HCT116 (cell line): Measurements from ENCODE around the gene GTF3C5. TPM values are rescaled to one million over a fixed set of nuclear protein-coding genes. Genes with fewer than 3 reads are reported as not detected.

Experiments used
- ATAC-seq: fragments of 200-7000 bp; cut with Tn5 transposase; 2 replicates; pipeline ENCODE4 v1.9.1; 2020; ENCODE audit warnings: mild to moderate bottlenecking, moderate library complexity
- BruUV-seq: library from RNA; stranded (reverse); fragments of 400-500 nt; replicated peaks from 2 replicates; lab custom pipeline; 2021; lab: Mats Ljungman, UMichigan
- CTCF ChIA-PET: fragments of 300-600 bp; sonication (Branson Sonifier 250); formaldehyde crosslinking; loops from one replicate; lab custom pipeline; 2021; ENCODE audit warnings: antibody characterized with exemption; lab: Charles Lee
- POLR2A ChIA-PET: fragments of 300-600, 350-600 bp; sonication (Branson Sonifier 250); formaldehyde crosslinking; loops from one replicate; lab custom pipeline; 2021; ENCODE audit warnings: antibody characterized with exemption; lab: Charles Lee
- RAD21 ChIA-PET, 2 experiments: fragments of 300-600 bp; sonication (Branson Sonifier 250); formaldehyde crosslinking; loops; one replicate each; lab custom pipeline; 2023; ENCODE audit warnings: low total read pairs in 2 of 2; ENCODE audit not compliant: uncharacterized antibody in 2 of 2, unreplicated experiment in 2 of 2, low non-redundant PET in 1 of 2; lab: Charles Lee
- DNase-seq: peaks from one replicate; pipeline ENCODE4 v3.0.0-alpha.2; 2010; ENCODE audit warnings: low read depth, low spot score
- H2AFZ ChIP-seq: fragments of 200-600 bp; shearing (Covaris generic), sonication (generic); 2 replicates; pipeline ENCODE4 v1.6.1; 2017; ENCODE audit warnings: low read depth, mixed run types, mixed read lengths, antibody characterized with exemption, low read length; ENCODE audit not compliant: poor library complexity, severe bottlenecking
- H3K27ac ChIP-seq: 2 replicates; pipeline ENCODE4 v1.5.1; 2012; ENCODE audit warnings: low read depth, low read length
- H3K27me3 ChIP-seq: fragments of 200-600 bp; sonication (generic); 2 replicates; pipeline ENCODE4 v1.6.1; 2016; ENCODE audit warnings: mixed run types, low read length, mixed read lengths; ENCODE audit not compliant: insufficient read depth
- H3K36me3 ChIP-seq, 2 experiments: fragments of 200-500 bp in 1 of 2; fragments of 200-600 bp in 1 of 2; sonication (Bioruptor generic) in 1 of 2; sonication (generic) in 1 of 2; 2 replicates each; pipeline versions ENCODE4 v1.5.1 to v1.6.1; 2014 to 2016; ENCODE audit warnings: low read length in 2 of 2, inconsistent platforms in 1 of 2, mixed read lengths in 1 of 2, mixed run types in 1 of 2; ENCODE audit not compliant: insufficient read depth in 2 of 2, control insufficient read depth in 1 of 2
- H3K4me1 ChIP-seq, 2 experiments: fragments of 200-600 bp in 1 of 2; sonication (generic) in 1 of 2; 2 replicates each; pipeline versions ENCODE4 v1.5.1 to v1.6.1; 2012 to 2017; ENCODE audit warnings: low read length in 2 of 2, inconsistent platforms in 1 of 2, mild to moderate bottlenecking in 1 of 2, mixed read lengths in 1 of 2, mixed run types in 1 of 2, moderate library complexity in 1 of 2; ENCODE audit not compliant: insufficient read depth in 2 of 2, control insufficient read depth in 1 of 2
- H3K4me2 ChIP-seq: fragments of 200-600 bp; sonication (generic); 2 replicates; pipeline ENCODE4 v1.6.1; 2017; ENCODE audit warnings: mixed run types, low read length, mixed read lengths
- H3K4me3 ChIP-seq, 2 experiments: fragments of 200-600 bp in 1 of 2; sonication (generic) in 1 of 2; replicated peaks in 1 of 2; 2 replicates each; pipeline ENCODE4 v1.5.1; 2011 to 2016; ENCODE audit warnings: low read length in 2 of 2, control low read depth in 1 of 2, low read depth in 1 of 2, mild to moderate bottlenecking in 1 of 2, mixed read lengths in 1 of 2, mixed run types in 1 of 2
- H3K79me2 ChIP-seq: fragments of 200-600 bp; sonication (generic); 2 replicates; pipeline ENCODE4 v1.6.1; 2017; ENCODE audit warnings: mild to moderate bottlenecking, mixed run types, low read length, moderate library complexity, mixed read lengths; ENCODE audit not compliant: insufficient read depth
- H3K9ac ChIP-seq: fragments of 200-600 bp; sonication (generic); 2 replicates; pipeline ENCODE4 v1.6.1; 2016; ENCODE audit warnings: low read length, mixed read lengths
- H3K9me2 ChIP-seq: fragments of 200-600 bp; sonication (generic), shearing (Covaris generic); 2 replicates; pipeline ENCODE4 v1.6.1; 2017; ENCODE audit warnings: mixed run types, mild to moderate bottlenecking, moderate library complexity; ENCODE audit not compliant: insufficient read depth
- H3K9me3 ChIP-seq, 2 experiments: fragments of 200-500 bp in 1 of 2; fragments of 200-600 bp in 1 of 2; sonication (Bioruptor generic) in 1 of 2; sonication (generic) in 1 of 2; 2 replicates each; pipeline ENCODE4 v1.6.1; 2014 to 2017; ENCODE audit warnings: low read length in 2 of 2, mixed read lengths in 2 of 2, inconsistent platforms in 1 of 2, low read depth in 1 of 2, mild to moderate bottlenecking in 1 of 2, mixed run types in 1 of 2, moderate library complexity in 1 of 2; ENCODE audit not compliant: control insufficient read depth in 1 of 2, insufficient read depth in 1 of 2
- H4K20me1 ChIP-seq: fragments of 200-600 bp; sonication (generic), shearing (Covaris generic); 2 replicates; pipeline ENCODE4 v1.6.1; 2017; ENCODE audit warnings: mixed run types, mild to moderate bottlenecking, moderate library complexity; ENCODE audit not compliant: insufficient read depth
- CBX3 ChIP-seq: IDR thresholded peaks from 2 replicates; pipeline ENCODE4 v1.6.1; 2012; ENCODE audit warnings: low read depth
- CEBPB ChIP-seq: IDR thresholded peaks from 2 replicates; pipeline ENCODE4 v1.6.1; 2012; ENCODE audit warnings: low read depth
- EGR1 ChIP-seq: IDR thresholded peaks from 2 replicates; pipeline ENCODE4 v1.6.1; 2012; ENCODE audit warnings: low read depth
- ELF1 ChIP-seq: IDR thresholded peaks from 2 replicates; pipeline ENCODE4 v1.6.1; 2012; ENCODE audit warnings: low read depth, borderline replicate concordance
- EZH2phosphoT487 ChIP-seq: fragments of 200-600 bp; IDR thresholded peaks from 2 replicates; pipeline ENCODE4 v1.6.1; 2018; ENCODE audit warnings: antibody characterized with exemption, borderline replicate concordance
- FOSL1 ChIP-seq: IDR thresholded peaks from 2 replicates; pipeline ENCODE4 v1.6.1; 2012; ENCODE audit warnings: low read depth
- JUND ChIP-seq: IDR thresholded peaks from 2 replicates; pipeline ENCODE4 v1.6.1; 2012
- MAX ChIP-seq: IDR thresholded peaks from 2 replicates; pipeline ENCODE4 v1.6.1; 2012
- POLR2A ChIP-seq: IDR thresholded peaks from 2 replicates; pipeline ENCODE4 v1.7.0; 2011; ENCODE audit warnings: borderline replicate concordance; ENCODE audit not compliant: insufficient read depth, insufficient read length; ENCODE audit errors: extremely low read depth
- POLR2AphosphoS5 ChIP-seq: IDR thresholded peaks from 2 replicates; pipeline ENCODE4 v1.6.1; 2011; ENCODE audit warnings: mild to moderate bottlenecking, low read depth, low read length, moderate library complexity
- RAD21 ChIP-seq: IDR thresholded peaks from 2 replicates; pipeline ENCODE4 v1.6.1; 2012; ENCODE audit warnings: low read depth, mild to moderate bottlenecking
- SIN3A ChIP-seq: IDR thresholded peaks from 2 replicates; pipeline ENCODE4 v1.6.1; 2012; ENCODE audit warnings: low read depth
- SP1 ChIP-seq: IDR thresholded peaks from 2 replicates; pipeline ENCODE4 v1.6.1; 2012; ENCODE audit warnings: low read depth
- SRF ChIP-seq: IDR thresholded peaks from 2 replicates; pipeline ENCODE4 v1.6.1; 2012; ENCODE audit warnings: low read depth
- TCF7L2 ChIP-seq: IDR thresholded peaks from 2 replicates; pipeline ENCODE4 v1.7.0; 2011; ENCODE audit warnings: borderline replicate concordance, inconsistent platforms; ENCODE audit not compliant: insufficient read depth, insufficient read length; ENCODE audit errors: extremely low read depth
- YY1 ChIP-seq: IDR thresholded peaks from 2 replicates; pipeline ENCODE4 v1.6.1; 2011; ENCODE audit warnings: low read length, low read depth, moderate library complexity, mild to moderate bottlenecking; ENCODE audit not compliant: insufficient replicate concordance; ENCODE audit errors: extremely low read depth
- ZNF274 ChIP-seq: fragments of 200-500 bp; sonication (Bioruptor generic); IDR thresholded peaks from 2 replicates; pipeline ENCODE4 v1.6.1; 2014; ENCODE audit warnings: mild to moderate bottlenecking, low read depth, low read length, inconsistent platforms
- intact Hi-C: fragments of 100-400 bp; cut with micrococcal nuclease; formaldehyde crosslinking; loops from 2 replicates; pipeline ENCODE4 v1.10.0; 2022
- total RNA-seq: library from RNA; stranded (reverse); gene quantifications from one replicate; pipeline ENCODE4 v1.2.1, GENCODE V29; 2021; ENCODE audit not compliant: unreplicated experiment
- TF ChIP-seq, protein P1 (sequence below): IDR thresholded peaks from 2 replicates; pipeline ENCODE4 v1.6.1; 2012
- TF ChIP-seq, protein P2 (sequence below), 3 experiments: fragments of 200-600 bp in 1 of 3; sonication (generic) in 1 of 3; IDR thresholded peaks in 2 of 3; conservative IDR thresholded peaks in 1 of 3; 2 replicates each; pipeline ENCODE4 v1.5.1; 2012 to 2017; ENCODE audit warnings: low read depth in 2 of 3, low read length in 2 of 3, antibody characterized with exemption in 1 of 3, borderline replicate concordance in 1 of 3, control low read depth in 1 of 3, mild to moderate bottlenecking in 1 of 3, mixed read lengths in 1 of 3, mixed run types in 1 of 3, moderate library complexity in 1 of 3; ENCODE audit not compliant: insufficient read depth in 1 of 3
- TF ChIP-seq, protein P3 (sequence below): IDR thresholded peaks from 2 replicates; pipeline ENCODE4 v1.6.1; 2011; ENCODE audit warnings: mild to moderate bottlenecking, low read length, moderate library complexity; ENCODE audit not compliant: insufficient replicate concordance; ENCODE audit errors: extremely low read depth

GTF3C5 gene
- total RNA-seq, 1 experiment from 2014 or later = 95.1 TPM

DNA sequence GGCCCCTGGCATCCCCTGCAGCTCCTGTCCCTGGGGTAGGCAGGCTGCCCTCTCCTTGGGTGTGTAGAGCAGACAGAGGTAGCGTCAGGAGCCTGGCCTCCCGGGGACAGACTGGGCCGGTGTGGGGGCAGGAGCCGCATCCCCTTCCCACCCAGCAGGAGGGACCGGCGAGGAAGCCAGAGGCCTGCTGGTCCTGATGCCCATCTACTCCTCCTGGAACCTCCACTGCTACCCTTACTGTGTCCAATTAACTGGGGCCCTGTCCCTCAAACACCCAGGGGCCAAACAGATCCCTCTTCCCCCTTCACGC, 74.6 kb downstream of the GTF3C5 start (continued):
- no peak for TF ChIP-seq SRF
- TF ChIP-seq TCF7L2 = no peak
- no peak for TF ChIP-seq POLR2AphosphoS5
- no peak for TF ChIP-seq EGR1
- TF ChIP-seq ZNF274 = no peak
- TF ChIP-seq, protein P1, sequence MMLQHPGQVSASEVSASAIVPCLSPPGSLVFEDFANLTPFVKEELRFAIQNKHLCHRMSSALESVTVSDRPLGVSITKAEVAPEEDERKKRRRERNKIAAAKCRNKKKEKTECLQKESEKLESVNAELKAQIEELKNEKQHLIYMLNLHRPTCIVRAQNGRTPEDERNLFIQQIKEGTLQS = no peak
- no peak for TF ChIP-seq EZH2phosphoT487
- no peak for TF ChIP-seq ELF1
- TF ChIP-seq, all 23 proteins: peak for 0

- Histone ChIP-seq H3K79me2 (no peaks in the 10 kb centered on the region), H3K4me3 (no peak overlapping the region), H3K4me2 (no peak overlapping the region), H3K9me3 (no peaks in the 10 kb centered on the region), H3K36me3 (peaks cover 24 to 50% of the 10 kb centered on the region in 2 experiments), H3K4me1 (no peaks in the 10 kb centered on the region), H3K9ac (no peak overlapping the region), H3K27ac (no peak overlapping the region)
- no TSS peak for BruUV-seq
- no peak for DNase-seq
- intact Hi-C loops = no loop called here
- ChIA-PET RAD21 (no interaction called here), CTCF (interaction anchor here (2.1 kb wide), 1 partner anchor 38 kb away, joined by 7 read pairs; no protein-coding TSS in a partner anchor)
- ATAC-seq = no peak
- TF ChIP-seq SRF (no peak), SIN3A (no peak), CEBPB (no peak), MAX (no peak), SP1 (no peak), POLR2A (no peak), CBX3 (no peak), YY1 (no peak), JUND (no peak), EZH2phosphoT487 (no peak), ELF1 (no peak), FOSL1 (no peak), TCF7L2 (no peak), RAD21 (no peak)
- TF ChIP-seq, protein P2, sequence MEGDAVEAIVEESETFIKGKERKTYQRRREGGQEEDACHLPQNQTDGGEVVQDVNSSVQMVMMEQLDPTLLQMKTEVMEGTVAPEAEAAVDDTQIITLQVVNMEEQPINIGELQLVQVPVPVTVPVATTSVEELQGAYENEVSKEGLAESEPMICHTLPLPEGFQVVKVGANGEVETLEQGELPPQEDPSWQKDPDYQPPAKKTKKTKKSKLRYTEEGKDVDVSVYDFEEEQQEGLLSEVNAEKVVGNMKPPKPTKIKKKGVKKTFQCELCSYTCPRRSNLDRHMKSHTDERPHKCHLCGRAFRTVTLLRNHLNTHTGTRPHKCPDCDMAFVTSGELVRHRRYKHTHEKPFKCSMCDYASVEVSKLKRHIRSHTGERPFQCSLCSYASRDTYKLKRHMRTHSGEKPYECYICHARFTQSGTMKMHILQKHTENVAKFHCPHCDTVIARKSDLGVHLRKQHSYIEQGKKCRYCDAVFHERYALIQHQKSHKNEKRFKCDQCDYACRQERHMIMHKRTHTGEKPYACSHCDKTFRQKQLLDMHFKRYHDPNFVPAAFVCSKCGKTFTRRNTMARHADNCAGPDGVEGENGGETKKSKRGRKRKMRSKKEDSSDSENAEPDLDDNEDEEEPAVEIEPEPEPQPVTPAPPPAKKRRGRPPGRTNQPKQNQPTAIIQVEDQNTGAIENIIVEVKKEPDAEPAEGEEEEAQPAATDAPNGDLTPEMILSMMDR (IDR thresholded peaks at IDR 0.05 in 2 of 3, conservative IDR thresholded peaks at IDR 0.05 in 1 of 3; ENCODE audit: borderline replicate concordance in 1 of 3, insufficient read depth in 1 of 3, low read depth in 2 of 3, low read length in 2 of 3) = no peak
- TF ChIP-seq, protein P3, sequence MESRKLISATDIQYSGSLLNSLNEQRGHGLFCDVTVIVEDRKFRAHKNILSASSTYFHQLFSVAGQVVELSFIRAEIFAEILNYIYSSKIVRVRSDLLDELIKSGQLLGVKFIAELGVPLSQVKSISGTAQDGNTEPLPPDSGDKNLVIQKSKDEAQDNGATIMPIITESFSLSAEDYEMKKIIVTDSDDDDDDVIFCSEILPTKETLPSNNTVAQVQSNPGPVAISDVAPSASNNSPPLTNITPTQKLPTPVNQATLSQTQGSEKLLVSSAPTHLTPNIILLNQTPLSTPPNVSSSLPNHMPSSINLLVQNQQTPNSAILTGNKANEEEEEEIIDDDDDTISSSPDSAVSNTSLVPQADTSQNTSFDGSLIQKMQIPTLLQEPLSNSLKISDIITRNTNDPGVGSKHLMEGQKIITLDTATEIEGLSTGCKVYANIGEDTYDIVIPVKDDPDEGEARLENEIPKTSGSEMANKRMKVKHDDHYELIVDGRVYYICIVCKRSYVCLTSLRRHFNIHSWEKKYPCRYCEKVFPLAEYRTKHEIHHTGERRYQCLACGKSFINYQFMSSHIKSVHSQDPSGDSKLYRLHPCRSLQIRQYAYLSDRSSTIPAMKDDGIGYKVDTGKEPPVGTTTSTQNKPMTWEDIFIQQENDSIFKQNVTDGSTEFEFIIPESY = no peak
- TF ChIP-seq, all 23 proteins: peak for 0
- Histone ChIP-seq H3K27me3 (no peaks in the 10 kb centered on the region), H2AFZ (no peak overlapping the region), H3K9me2 (no peaks in the 10 kb centered on the region), H4K20me1 (no peaks in the 10 kb centered on the region)
- POLR2A ChIA-PET = no interaction called here
These were observed 75.9 kb downstream of the GTF3C5 start for GRCh38 chr9:133106511-133107244.
